Osteocyte (in vitro differentiated cells): ENCODE results near the gene DPY19L1. TPM values are rescaled to one million over a fixed set of nuclear protein-coding genes. Genes with fewer than 3 reads are reported as not detected.
A peak's percentile ranks its signal among the peaks of the same experiment; 100 is the strongest.
"Not testable (repeated sequence)": the region's sequence is repeated elsewhere in the genome, so short reads cannot be mapped to it uniquely, and the experiment has no call there.

Experiments
- DNase-seq: peaks from one replicate; pipeline ENCODE4 v3.0.0; 2021; ENCODE audit warnings: mixed read lengths; ENCODE audit not compliant: unreplicated experiment; ENCODE audit errors: extremely low spot score
- H3K27ac Mint-ChIP-seq: one replicate; pipeline ENCODE4 v1.8.0; 2021; ENCODE audit warnings: mild to moderate bottlenecking, mixed read lengths; ENCODE audit not compliant: unreplicated experiment
- H3K27me3 Mint-ChIP-seq: one replicate; pipeline ENCODE4 v1.8.0; 2021; ENCODE audit warnings: mixed read lengths; ENCODE audit not compliant: unreplicated experiment
- H3K36me3 Mint-ChIP-seq: one replicate; pipeline ENCODE4 v1.8.0; 2021; ENCODE audit warnings: mixed read lengths; ENCODE audit not compliant: unreplicated experiment
- H3K4me1 Mint-ChIP-seq: one replicate; pipeline ENCODE4 v1.8.0; 2021; ENCODE audit warnings: mixed read lengths; ENCODE audit not compliant: unreplicated experiment
- H3K4me3 Mint-ChIP-seq: one replicate; pipeline ENCODE4 v1.8.0; 2021; ENCODE audit warnings: mild to moderate bottlenecking, moderate library complexity, mixed read lengths; ENCODE audit not compliant: unreplicated experiment
- H3K9me3 Mint-ChIP-seq: one replicate; pipeline ENCODE4 v1.8.0; 2021; ENCODE audit warnings: mixed read lengths; ENCODE audit not compliant: unreplicated experiment
- CTCF ChIP-seq: fragments of 200-600 bp; sonication (generic); IDR thresholded peaks from 2 replicates; pipeline ENCODE4 v1.5.0; 2021; ENCODE audit warnings: antibody characterized with exemption, mild to moderate bottlenecking, moderate library complexity
- long read RNA-seq: library from polyadenylated mRNA; unstranded; transcript quantifications from one replicate; pipeline ENCODE4 v2.0.0, GENCODE V29; 2021
- total RNA-seq: library from RNA; stranded (reverse); gene quantifications from 2 replicates; pipeline ENCODE4 v1.2.1, GENCODE V29; 2021

DPY19L1 gene
- 37.2 and 39.3 TPM in 2 replicates for total RNA-seq
- long read RNA-seq, partial matches to known transcripts = 4 of 6 reads
- long read RNA-seq, other reads (novel, unspliced or antisense) = 2 of 6 reads

GRCh38 chr7:35037211-35037525, at the start of gene DPY19L1:
Gene DPY19L1 (minus strand): TSS chr7:35037485. CDS start chr7:35037394, 91 bp downstream.
- H3K36me3 Mint-ChIP-seq = no peaks in the 10 kb centered on the region
- peaks cover under 1% of the 10 kb centered on the region for H3K27me3 Mint-ChIP-seq
- DNase-seq = no peak
- peak within 1 kb of the TSS; percentile 98 for H3K4me3 Mint-ChIP-seq
- no peak for TF ChIP-seq CTCF
- H3K4me1 Mint-ChIP-seq = peaks cover 31% of the 10 kb centered on the region
- H3K27ac Mint-ChIP-seq = peak within 1 kb of the TSS; percentile 94
- no peaks in the 10 kb centered on the region for H3K9me3 Mint-ChIP-seq

- not testable (repeated sequence) for H3K36me3 Mint-ChIP-seq, H3K4me3 Mint-ChIP-seq, DNase-seq, H3K4me1 Mint-ChIP-seq, H3K9me3 Mint-ChIP-seq, H3K27ac Mint-ChIP-seq
- H3K27me3 Mint-ChIP-seq = peaks cover 10% of the 10 kb centered on the region
These were observed 42.2 kb upstream of the DPY19L1 start for GRCh38 chr7:35079517-35079916.

GRCh38 chr7:35074008-35074407, 36.7 kb upstream of the DPY19L1 start:
- not testable (repeated sequence) for H3K36me3 Mint-ChIP-seq, H3K4me1 Mint-ChIP-seq, H3K4me3 Mint-ChIP-seq, DNase-seq, H3K27ac Mint-ChIP-seq, H3K9me3 Mint-ChIP-seq
- peaks cover 33% of the 10 kb centered on the region for H3K27me3 Mint-ChIP-seq

- H3K36me3 Mint-ChIP-seq, H3K27ac Mint-ChIP-seq, H3K4me1 Mint-ChIP-seq, DNase-seq, H3K4me3 Mint-ChIP-seq, H3K9me3 Mint-ChIP-seq: not testable (repeated sequence)
- peaks cover 38% of the 10 kb centered on the region for H3K27me3 Mint-ChIP-seq
- peak; percentile 47 for TF ChIP-seq CTCF
These were observed 35.9 kb upstream of the DPY19L1 start for GRCh38 chr7:35072950-35073827.

GRCh38 chr7:35069084-35069483, 31.8 kb upstream of the DPY19L1 start:
- H3K27ac Mint-ChIP-seq, H3K4me1 Mint-ChIP-seq, H3K4me3 Mint-ChIP-seq, DNase-seq, H3K9me3 Mint-ChIP-seq, H3K36me3 Mint-ChIP-seq: not testable (repeated sequence)
- H3K27me3 Mint-ChIP-seq = peaks cover 39% of the 10 kb centered on the region

- peak; percentile 10 for TF ChIP-seq CTCF
- H3K4me3 Mint-ChIP-seq, H3K9me3 Mint-ChIP-seq, DNase-seq, H3K27ac Mint-ChIP-seq, H3K36me3 Mint-ChIP-seq, H3K4me1 Mint-ChIP-seq: not testable (repeated sequence)
- peaks cover 26% of the 10 kb centered on the region for H3K27me3 Mint-ChIP-seq
These were observed 28.1 kb upstream of the DPY19L1 start for GRCh38 chr7:35065382-35065781.

GRCh38 chr7:35058571-35058970, 21.3 kb upstream of the DPY19L1 start:
- H3K36me3 Mint-ChIP-seq = not testable (repeated sequence)

GRCh38 chr7:35057505-35058451, 20.5 kb upstream of the DPY19L1 start:
- not testable (repeated sequence) for H3K36me3 Mint-ChIP-seq, H3K4me1 Mint-ChIP-seq, H3K27me3 Mint-ChIP-seq, H3K9me3 Mint-ChIP-seq, H3K4me3 Mint-ChIP-seq, H3K27ac Mint-ChIP-seq, DNase-seq

More at GRCh38 chr7:35058571-35058970, 21.3 kb upstream of the DPY19L1 start:
- H3K9me3 Mint-ChIP-seq, H3K27ac Mint-ChIP-seq, H3K4me1 Mint-ChIP-seq, H3K27me3 Mint-ChIP-seq, H3K4me3 Mint-ChIP-seq, DNase-seq: not testable (repeated sequence)
